Measurements from ENCODE around the gene CACNA2D2.

Gene CACNA2D2

DNA sequence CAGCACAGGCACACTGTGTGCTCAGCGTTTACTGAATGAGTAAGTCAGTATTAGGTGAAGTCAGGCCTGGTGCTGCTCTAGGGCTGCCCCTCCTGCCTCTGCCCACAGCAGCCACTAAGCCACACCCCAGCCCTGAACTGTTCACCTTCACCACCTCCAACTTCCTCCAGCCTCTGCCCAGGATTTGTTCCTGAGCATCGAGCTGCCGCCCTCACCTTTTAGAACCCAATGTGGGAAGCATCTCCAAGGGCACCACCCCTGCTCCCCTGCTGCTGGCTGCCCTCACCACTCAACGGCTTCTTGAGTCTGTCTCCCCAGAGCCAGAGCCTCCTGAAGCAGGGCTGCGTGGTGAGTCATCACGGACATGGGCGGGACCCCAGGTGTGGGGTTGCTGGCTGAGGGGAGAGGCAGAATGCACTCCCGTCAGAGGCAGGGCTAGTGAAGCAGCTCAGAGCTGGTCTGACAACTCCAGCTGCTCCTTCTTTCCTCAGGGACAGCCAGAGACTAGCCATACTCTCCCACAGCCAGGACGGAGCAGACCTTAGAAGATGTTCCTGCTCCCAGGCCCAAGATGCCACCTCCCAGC, 186.7 kb downstream of the CACNA2D2 start (continued):
- TF ChIP-seq, protein P1, sequence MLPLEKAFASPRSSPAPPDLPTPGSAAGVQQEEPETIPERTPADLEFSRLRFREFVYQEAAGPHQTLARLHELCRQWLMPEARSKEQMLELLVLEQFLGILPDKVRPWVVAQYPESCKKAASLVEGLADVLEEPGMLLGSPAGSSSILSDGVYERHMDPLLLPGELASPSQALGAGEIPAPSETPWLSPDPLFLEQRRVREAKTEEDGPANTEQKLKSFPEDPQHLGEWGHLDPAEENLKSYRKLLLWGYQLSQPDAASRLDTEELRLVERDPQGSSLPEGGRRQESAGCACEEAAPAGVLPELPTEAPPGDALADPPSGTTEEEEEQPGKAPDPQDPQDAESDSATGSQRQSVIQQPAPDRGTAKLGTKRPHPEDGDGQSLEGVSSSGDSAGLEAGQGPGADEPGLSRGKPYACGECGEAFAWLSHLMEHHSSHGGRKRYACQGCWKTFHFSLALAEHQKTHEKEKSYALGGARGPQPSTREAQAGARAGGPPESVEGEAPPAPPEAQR (tag by site-specific recombination; IDR thresholded peaks at IDR 0.05) = no peak
- TF ChIP-seq, protein P2, sequence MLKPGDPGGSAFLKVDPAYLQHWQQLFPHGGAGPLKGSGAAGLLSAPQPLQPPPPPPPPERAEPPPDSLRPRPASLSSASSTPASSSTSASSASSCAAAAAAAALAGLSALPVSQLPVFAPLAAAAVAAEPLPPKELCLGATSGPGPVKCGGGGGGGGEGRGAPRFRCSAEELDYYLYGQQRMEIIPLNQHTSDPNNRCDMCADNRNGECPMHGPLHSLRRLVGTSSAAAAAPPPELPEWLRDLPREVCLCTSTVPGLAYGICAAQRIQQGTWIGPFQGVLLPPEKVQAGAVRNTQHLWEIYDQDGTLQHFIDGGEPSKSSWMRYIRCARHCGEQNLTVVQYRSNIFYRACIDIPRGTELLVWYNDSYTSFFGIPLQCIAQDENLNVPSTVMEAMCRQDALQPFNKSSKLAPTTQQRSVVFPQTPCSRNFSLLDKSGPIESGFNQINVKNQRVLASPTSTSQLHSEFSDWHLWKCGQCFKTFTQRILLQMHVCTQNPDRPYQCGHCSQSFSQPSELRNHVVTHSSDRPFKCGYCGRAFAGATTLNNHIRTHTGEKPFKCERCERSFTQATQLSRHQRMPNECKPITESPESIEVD (tag by site-specific recombination; IDR thresholded peaks at IDR 0.05) = no peak
- TF ChIP-seq, protein P3, sequence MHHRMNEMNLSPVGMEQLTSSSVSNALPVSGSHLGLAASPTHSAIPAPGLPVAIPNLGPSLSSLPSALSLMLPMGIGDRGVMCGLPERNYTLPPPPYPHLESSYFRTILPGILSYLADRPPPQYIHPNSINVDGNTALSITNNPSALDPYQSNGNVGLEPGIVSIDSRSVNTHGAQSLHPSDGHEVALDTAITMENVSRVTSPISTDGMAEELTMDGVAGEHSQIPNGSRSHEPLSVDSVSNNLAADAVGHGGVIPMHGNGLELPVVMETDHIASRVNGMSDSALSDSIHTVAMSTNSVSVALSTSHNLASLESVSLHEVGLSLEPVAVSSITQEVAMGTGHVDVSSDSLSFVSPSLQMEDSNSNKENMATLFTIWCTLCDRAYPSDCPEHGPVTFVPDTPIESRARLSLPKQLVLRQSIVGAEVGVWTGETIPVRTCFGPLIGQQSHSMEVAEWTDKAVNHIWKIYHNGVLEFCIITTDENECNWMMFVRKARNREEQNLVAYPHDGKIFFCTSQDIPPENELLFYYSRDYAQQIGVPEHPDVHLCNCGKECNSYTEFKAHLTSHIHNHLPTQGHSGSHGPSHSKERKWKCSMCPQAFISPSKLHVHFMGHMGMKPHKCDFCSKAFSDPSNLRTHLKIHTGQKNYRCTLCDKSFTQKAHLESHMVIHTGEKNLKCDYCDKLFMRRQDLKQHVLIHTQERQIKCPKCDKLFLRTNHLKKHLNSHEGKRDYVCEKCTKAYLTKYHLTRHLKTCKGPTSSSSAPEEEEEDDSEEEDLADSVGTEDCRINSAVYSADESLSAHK (tag by site-specific recombination; IDR thresholded peaks at IDR 0.05) = no peak
- no peak for TF ChIP-seq ZBTB21 (tag by site-specific recombination; IDR thresholded peaks at IDR 0.05)
- TF ChIP-seq, protein P4, sequence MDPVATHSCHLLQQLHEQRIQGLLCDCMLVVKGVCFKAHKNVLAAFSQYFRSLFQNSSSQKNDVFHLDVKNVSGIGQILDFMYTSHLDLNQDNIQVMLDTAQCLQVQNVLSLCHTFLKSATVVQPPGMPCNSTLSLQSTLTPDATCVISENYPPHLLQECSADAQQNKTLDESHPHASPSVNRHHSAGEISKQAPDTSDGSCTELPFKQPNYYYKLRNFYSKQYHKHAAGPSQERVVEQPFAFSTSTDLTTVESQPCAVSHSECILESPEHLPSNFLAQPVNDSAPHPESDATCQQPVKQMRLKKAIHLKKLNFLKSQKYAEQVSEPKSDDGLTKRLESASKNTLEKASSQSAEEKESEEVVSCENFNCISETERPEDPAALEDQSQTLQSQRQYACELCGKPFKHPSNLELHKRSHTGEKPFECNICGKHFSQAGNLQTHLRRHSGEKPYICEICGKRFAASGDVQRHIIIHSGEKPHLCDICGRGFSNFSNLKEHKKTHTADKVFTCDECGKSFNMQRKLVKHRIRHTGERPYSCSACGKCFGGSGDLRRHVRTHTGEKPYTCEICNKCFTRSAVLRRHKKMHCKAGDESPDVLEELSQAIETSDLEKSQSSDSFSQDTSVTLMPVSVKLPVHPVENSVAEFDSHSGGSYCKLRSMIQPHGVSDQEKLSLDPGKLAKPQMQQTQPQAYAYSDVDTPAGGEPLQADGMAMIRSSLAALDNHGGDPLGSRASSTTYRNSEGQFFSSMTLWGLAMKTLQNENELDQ (tag by site-specific recombination; IDR thresholded peaks at IDR 0.05; ENCODE audit: low read depth) = no peak
- no peak for TF ChIP-seq WT1 (tag by site-specific recombination; IDR thresholded peaks at IDR 0.05)
- TF ChIP-seq ZNF610 (tag by site-specific recombination; IDR thresholded peaks at IDR 0.05; ENCODE audit: borderline replicate concordance) = no peak
- no peak for TF ChIP-seq ZNF529 (tag by site-specific recombination; IDR thresholded peaks at IDR 0.05; ENCODE audit: insufficient replicate concordance)
- no peak for TF ChIP-seq ZNF623 (tag by site-specific recombination; IDR thresholded peaks at IDR 0.05)
- TF ChIP-seq, protein P5, sequence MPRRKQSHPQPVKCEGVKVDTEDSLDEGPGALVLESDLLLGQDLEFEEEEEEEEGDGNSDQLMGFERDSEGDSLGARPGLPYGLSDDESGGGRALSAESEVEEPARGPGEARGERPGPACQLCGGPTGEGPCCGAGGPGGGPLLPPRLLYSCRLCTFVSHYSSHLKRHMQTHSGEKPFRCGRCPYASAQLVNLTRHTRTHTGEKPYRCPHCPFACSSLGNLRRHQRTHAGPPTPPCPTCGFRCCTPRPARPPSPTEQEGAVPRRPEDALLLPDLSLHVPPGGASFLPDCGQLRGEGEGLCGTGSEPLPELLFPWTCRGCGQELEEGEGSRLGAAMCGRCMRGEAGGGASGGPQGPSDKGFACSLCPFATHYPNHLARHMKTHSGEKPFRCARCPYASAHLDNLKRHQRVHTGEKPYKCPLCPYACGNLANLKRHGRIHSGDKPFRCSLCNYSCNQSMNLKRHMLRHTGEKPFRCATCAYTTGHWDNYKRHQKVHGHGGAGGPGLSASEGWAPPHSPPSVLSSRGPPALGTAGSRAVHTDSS (tag by site-specific recombination; IDR thresholded peaks at IDR 0.05) = no peak
- TF ChIP-seq ZNF16 (tag by site-specific recombination; IDR thresholded peaks at IDR 0.05; ENCODE audit: low read depth) = no peak
- no peak; the same call in 1 of the 2 replicates for TF ChIP-seq ZBTB48 (tag by site-specific recombination; IDR thresholded peaks at IDR 0.05)
- no peak for TF ChIP-seq ZFP37 (tag by site-specific recombination; IDR thresholded peaks at IDR 0.05)
- no peak for TF ChIP-seq ZNF133 (tag by site-specific recombination; IDR thresholded peaks at IDR 0.05)
- TF ChIP-seq REPIN1 (tag by site-specific recombination; IDR thresholded peaks at IDR 0.05; ENCODE audit: low read depth) = no peak
- TF ChIP-seq, protein P6, sequence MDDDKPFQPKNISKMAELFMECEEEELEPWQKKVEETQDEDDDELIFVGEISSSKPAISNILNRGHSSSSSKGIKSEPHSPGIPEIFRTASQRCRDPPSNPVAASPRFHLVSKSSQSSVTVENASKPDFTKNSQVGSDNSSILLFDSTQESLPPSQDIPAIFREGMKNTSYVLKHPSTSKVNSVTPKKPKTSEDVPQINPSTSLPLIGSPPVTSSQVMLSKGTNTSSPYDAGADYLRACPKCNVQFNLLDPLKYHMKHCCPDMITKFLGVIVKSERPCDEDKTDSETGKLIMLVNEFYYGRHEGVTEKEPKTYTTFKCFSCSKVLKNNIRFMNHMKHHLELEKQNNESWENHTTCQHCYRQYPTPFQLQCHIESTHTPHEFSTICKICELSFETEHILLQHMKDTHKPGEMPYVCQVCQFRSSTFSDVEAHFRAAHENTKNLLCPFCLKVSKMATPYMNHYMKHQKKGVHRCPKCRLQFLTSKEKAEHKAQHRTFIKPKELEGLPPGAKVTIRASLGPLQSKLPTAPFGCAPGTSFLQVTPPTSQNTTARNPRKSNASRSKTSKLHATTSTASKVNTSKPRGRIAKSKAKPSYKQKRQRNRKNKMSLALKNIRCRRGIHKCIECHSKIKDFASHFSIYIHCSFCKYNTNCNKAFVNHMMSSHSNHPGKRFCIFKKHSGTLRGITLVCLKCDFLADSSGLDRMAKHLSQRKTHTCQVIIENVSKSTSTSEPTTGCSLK (tag by site-specific recombination; IDR thresholded peaks at IDR 0.05) = no peak
- no peak for TF ChIP-seq ZNF560 (tag by site-specific recombination; IDR thresholded peaks at IDR 0.05; ENCODE audit: borderline replicate concordance)
- peak; percentile 62; the same call in 1 of the 2 replicates for TF ChIP-seq ZNF10 (tag by site-specific recombination; IDR thresholded peaks at IDR 0.05)
- TF ChIP-seq, protein P7, sequence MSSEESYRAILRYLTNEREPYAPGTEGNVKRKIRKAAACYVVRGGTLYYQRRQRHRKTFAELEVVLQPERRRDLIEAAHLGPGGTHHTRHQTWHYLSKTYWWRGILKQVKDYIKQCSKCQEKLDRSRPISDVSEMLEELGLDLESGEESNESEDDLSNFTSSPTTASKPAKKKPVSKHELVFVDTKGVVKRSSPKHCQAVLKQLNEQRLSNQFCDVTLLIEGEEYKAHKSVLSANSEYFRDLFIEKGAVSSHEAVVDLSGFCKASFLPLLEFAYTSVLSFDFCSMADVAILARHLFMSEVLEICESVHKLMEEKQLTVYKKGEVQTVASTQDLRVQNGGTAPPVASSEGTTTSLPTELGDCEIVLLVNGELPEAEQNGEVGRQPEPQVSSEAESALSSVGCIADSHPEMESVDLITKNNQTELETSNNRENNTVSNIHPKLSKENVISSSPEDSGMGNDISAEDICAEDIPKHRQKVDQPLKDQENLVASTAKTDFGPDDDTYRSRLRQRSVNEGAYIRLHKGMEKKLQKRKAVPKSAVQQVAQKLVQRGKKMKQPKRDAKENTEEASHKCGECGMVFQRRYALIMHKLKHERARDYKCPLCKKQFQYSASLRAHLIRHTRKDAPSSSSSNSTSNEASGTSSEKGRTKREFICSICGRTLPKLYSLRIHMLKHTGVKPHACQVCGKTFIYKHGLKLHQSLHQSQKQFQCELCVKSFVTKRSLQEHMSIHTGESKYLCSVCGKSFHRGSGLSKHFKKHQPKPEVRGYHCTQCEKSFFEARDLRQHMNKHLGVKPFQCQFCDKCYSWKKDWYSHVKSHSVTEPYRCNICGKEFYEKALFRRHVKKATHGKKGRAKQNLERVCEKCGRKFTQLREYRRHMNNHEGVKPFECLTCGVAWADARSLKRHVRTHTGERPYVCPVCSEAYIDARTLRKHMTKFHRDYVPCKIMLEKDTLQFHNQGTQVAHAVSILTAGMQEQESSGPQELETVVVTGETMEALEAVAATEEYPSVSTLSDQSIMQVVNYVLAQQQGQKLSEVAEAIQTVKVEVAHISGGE (tag by site-specific recombination; conservative IDR thresholded peaks at IDR 0.05; ENCODE audit: low read depth) = no peak
- TF ChIP-seq, protein P8, sequence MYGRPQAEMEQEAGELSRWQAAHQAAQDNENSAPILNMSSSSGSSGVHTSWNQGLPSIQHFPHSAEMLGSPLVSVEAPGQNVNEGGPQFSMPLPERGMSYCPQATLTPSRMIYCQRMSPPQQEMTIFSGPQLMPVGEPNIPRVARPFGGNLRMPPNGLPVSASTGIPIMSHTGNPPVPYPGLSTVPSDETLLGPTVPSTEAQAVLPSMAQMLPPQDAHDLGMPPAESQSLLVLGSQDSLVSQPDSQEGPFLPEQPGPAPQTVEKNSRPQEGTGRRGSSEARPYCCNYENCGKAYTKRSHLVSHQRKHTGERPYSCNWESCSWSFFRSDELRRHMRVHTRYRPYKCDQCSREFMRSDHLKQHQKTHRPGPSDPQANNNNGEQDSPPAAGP (tag by site-specific recombination; IDR thresholded peaks at IDR 0.05) = peak; percentile 87
- TF ChIP-seq PRDM1 (tag by site-specific recombination; IDR thresholded peaks at IDR 0.05) = no peak
- TF ChIP-seq ZNF76 (tag by site-specific recombination; IDR thresholded peaks at IDR 0.05; ENCODE audit: borderline replicate concordance, low read depth) = no peak
- TF ChIP-seq ZNF600 (tag by site-specific recombination; IDR thresholded peaks at IDR 0.05) = peak; percentile 72

Data from HEK293 (cell line).